NT2/D1 (cell line): ENCODE data around the gene F8A3.
"Not testable (repeated sequence)": the region's sequence is repeated elsewhere in the genome, so short reads cannot be mapped to it uniquely, and the experiment has no call there.

ENCODE experiments used
- SUZ12 ChIP-seq: IDR thresholded peaks from 2 replicates; pipeline ENCODE4 v1.6.1; 2011; ENCODE audit not compliant: insufficient read length, insufficient read depth; ENCODE audit errors: extremely low read depth
- YY1 ChIP-seq: IDR thresholded peaks from 2 replicates; pipeline ENCODE4 v1.6.1; 2011; ENCODE audit not compliant: insufficient read length, insufficient read depth

- not testable (repeated sequence) for TF ChIP-seq YY1, SUZ12
These were observed 33.0 kb upstream of the F8A3 start for GRCh38 chrX:155491421-155491820.
